Measurements from ENCODE around the gene PEX14.

Gene PEX14

GRCh38 chr1:10679496-10680220 lies 204.9 kb downstream of the PEX14 start:
- no peak for TF ChIP-seq CTCF (IDR thresholded peaks at IDR 0.05; ENCODE audit: low read depth, low read length)

More at GRCh38 chr1:10679496-10680220, 204.9 kb downstream of the PEX14 start:
- no peak overlapping the region for H2AFZ ChIP-seq (ENCODE audit: low read depth, low read length)
- no peaks in the 10 kb centered on the region for H3K4me1 ChIP-seq (ENCODE audit: low read length)
- no peaks in the 10 kb centered on the region for H3K9me3 ChIP-seq (ENCODE audit: insufficient read depth, low read length)
- H3K27me3 ChIP-seq (ENCODE audit: low read depth, low read length): no peaks in the 10 kb centered on the region
- H3K4me2 ChIP-seq (ENCODE audit: low read length): no peak overlapping the region
- no peaks in the 10 kb centered on the region for H4K20me1 ChIP-seq (ENCODE audit: insufficient read depth, low read length)
- no peak overlapping the region for H3K9ac ChIP-seq (ENCODE audit: low read length)
- no peaks in the 10 kb centered on the region for H3K79me2 ChIP-seq (ENCODE audit: low read length)
- H3K36me3 ChIP-seq (replicated peaks; ENCODE audit: low read depth, low read length): no peaks in the 10 kb centered on the region
- no peak overlapping the region for H3K27ac ChIP-seq (ENCODE audit: low read length)
- no peak overlapping the region for H3K4me3 ChIP-seq (ENCODE audit: low read length)

Data from OCI-LY3 (cell line).